ENCODE data around the gene TTYH2.

TTYH2 gene

GRCh38 chr17:74212913-74213791, at the start of gene TTYH2:
TSS of gene TTYH2 (plus strand) at chr17:74213571. CDS start at chr17:74213588, 17 bp downstream.
- H3K4me3 ChIP-seq (replicated peaks; ENCODE audit: low read depth, low read length), result peak within 1 kb of the TSS; percentile 78
- DNase-seq (ENCODE audit: low read depth), result peak; percentile 87
- TF ChIP-seq CTCF (IDR thresholded peaks at IDR 0.05; ENCODE audit: low read length, missing control alignments), result peak; percentile 27

- H3K4me3 ChIP-seq (replicated peaks; ENCODE audit: low read depth, low read length), result no peak overlapping the region
- no peak for TF ChIP-seq CTCF (IDR thresholded peaks at IDR 0.05; ENCODE audit: low read length, missing control alignments)
- DNase-seq (ENCODE audit: low read depth), result no peak
Observed at GRCh38 chr17:74163836-74164235, 49.5 kb upstream of the TTYH2 start.

- no peak for TF ChIP-seq CTCF (IDR thresholded peaks at IDR 0.05; ENCODE audit: low read length, missing control alignments)
- no peak for DNase-seq (ENCODE audit: low read depth)
- H3K4me3 ChIP-seq (replicated peaks; ENCODE audit: low read depth, low read length), result no peak overlapping the region
Observed at GRCh38 chr17:74164446-74165045, 48.8 kb upstream of the TTYH2 start.

GRCh38 chr17:74165797-74166365, 47.5 kb upstream of the TTYH2 start:
- DNase-seq (ENCODE audit: low read depth), result no peak
- no peak overlapping the region for H3K4me3 ChIP-seq (replicated peaks; ENCODE audit: low read depth, low read length)
- no peak for TF ChIP-seq CTCF (IDR thresholded peaks at IDR 0.05; ENCODE audit: low read length, missing control alignments)

GRCh38 chr17:74170924-74171323, 42.4 kb upstream of the TTYH2 start:
- DNase-seq (ENCODE audit: low read depth), result no peak
- no peak for TF ChIP-seq CTCF (IDR thresholded peaks at IDR 0.05; ENCODE audit: low read length, missing control alignments)

GRCh38 chr17:74172700-74173099, 40.7 kb upstream of the TTYH2 start:
- no peak overlapping the region for H3K4me3 ChIP-seq (replicated peaks; ENCODE audit: low read depth, low read length)
- no peak for TF ChIP-seq CTCF (IDR thresholded peaks at IDR 0.05; ENCODE audit: low read length, missing control alignments)
- no peak for DNase-seq (ENCODE audit: low read depth)

More at GRCh38 chr17:74170924-74171323, 42.4 kb upstream of the TTYH2 start:
- no peak overlapping the region for H3K4me3 ChIP-seq (replicated peaks; ENCODE audit: low read depth, low read length)

Data from fibroblast of pulmonary artery (primary cell).